ENCODE data around the gene CELA3B. TPM values are rescaled to one million over a fixed set of nuclear protein-coding genes. Genes with fewer than 3 reads are reported as not detected.
A peak's percentile ranks its signal among the peaks of the same experiment; 100 is the strongest.
"Not testable (repeated sequence)": the region's sequence is repeated elsewhere in the genome, so short reads cannot be mapped to it uniquely, and the experiment has no call there.

Gene CELA3B, protein sequence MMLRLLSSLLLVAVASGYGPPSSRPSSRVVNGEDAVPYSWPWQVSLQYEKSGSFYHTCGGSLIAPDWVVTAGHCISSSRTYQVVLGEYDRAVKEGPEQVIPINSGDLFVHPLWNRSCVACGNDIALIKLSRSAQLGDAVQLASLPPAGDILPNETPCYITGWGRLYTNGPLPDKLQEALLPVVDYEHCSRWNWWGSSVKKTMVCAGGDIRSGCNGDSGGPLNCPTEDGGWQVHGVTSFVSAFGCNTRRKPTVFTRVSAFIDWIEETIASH
- 13.7 TPM for total RNA-seq

GRCh38 chr1:21976703-21977239 is at the start of gene CELA3B:
CELA3B (plus strand) TSS chr1:21977022; CDS start chr1:21977040, 18 bp downstream.
- not testable (repeated sequence) for DNase-seq (ENCODE audit: low spot score)

DNA sequence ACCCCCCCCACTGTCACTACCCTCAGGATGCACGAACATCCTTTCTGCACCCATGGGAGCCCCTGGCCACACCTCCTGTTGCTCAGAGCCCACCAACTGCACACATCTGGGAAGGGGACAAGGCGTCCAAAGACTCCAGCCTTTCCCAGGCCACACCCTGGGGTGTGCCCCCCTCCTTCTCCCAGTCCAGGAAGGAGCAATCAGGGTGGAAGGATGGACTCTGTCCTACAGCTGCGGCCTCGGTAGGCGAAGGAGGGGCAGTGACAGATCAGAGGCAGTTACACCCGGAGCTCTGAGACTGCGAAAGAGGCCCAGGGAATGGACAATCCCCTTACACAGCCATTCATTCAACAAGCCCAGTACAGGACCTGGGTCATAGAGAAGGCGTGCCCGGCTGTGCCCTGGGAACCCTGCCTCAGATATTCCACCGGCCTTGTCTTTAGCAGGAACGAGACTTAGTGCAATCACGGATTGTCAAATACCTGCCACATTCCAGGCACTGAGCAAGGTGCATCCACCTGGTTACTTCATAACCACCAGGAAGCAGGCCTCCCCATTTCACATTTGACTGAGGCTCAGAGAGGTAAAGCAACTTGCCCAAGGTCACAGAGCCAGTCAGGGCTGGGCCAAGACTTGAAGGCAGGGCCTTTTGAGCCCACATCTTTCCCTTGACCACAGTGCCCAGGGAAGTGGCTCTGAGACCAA is 49.1 kb upstream of the CELA3B start:
- DNase-seq (ENCODE audit: low spot score): peak; percentile 76

DNA sequence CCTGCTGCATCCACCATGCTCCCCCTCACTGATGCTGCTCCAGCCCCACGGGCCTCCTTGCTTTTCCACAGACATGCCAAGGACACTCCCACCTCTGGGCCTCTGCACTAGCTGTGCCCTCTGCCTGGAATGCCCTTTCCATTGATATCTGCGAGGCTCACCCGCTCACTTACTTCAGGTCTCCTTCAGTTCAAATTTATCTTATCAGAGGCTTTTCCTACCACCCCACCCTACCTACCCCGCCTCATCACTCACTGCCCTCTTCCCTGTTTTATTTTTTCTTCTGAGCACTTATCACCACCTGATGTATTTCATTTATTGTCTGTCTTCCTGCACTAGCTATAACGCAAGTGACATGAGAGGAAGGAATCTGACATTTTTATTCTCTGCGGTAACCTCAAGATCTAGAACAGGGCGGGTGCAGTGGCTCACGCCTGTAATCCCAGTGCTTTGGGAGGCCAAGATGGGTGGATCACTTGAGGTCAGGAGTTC is 46.7 kb upstream of the CELA3B start:
- DNase-seq (ENCODE audit: low spot score): no peak

GRCh38 chr1:21930629-21931170 is 46.1 kb upstream of the CELA3B start:
- no peak for DNase-seq (ENCODE audit: low spot score)

GRCh38 chr1:21931171-21932093 is 45.4 kb upstream of the CELA3B start:
- DNase-seq (ENCODE audit: low spot score): peak; percentile 78

DNA sequence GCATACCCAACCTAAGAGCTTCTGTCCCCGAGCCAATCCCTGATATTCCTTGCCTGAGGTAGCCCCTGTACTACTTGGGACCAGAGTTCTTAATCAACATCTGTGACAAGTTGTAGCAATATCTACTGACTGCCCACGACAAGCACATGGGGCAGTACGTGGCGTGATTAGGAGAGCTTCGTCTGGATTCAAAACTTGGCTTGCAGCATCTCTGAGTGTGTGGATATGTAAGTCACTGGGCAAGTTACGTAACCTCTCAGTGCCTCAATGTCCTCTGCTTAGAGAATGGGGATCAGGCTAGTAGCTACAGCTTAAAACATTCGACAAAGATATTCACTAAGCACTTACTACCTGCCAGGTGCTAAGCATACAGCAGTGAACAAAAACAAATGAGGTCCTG is 44.7 kb upstream of the CELA3B start:
- no peak for DNase-seq (ENCODE audit: low spot score)

GRCh38 chr1:21933397-21934248 is 43.2 kb upstream of the CELA3B start:
- DNase-seq (ENCODE audit: low spot score): peak; percentile 73

DNA sequence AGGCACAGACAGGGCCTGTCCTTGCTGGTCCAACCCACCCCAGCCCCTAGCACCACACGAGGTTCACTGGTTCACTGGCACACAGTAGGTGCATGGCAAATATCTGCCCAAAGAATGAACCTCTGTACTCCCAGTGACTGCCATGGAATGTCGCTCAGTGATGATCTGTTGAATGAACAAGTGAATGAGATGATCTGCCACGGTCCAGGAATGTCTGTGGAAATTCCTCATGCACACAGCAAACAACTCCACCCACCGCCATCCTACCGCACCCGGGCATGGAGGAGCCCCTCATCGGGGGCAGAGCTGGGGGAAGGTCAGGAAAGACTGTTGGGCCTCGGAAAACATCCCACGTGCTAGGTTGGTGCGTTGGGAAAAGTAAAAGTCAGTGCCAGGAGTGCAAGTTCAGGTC is 41.4 kb upstream of the CELA3B start:
- no peak for DNase-seq (ENCODE audit: low spot score)

DNA sequence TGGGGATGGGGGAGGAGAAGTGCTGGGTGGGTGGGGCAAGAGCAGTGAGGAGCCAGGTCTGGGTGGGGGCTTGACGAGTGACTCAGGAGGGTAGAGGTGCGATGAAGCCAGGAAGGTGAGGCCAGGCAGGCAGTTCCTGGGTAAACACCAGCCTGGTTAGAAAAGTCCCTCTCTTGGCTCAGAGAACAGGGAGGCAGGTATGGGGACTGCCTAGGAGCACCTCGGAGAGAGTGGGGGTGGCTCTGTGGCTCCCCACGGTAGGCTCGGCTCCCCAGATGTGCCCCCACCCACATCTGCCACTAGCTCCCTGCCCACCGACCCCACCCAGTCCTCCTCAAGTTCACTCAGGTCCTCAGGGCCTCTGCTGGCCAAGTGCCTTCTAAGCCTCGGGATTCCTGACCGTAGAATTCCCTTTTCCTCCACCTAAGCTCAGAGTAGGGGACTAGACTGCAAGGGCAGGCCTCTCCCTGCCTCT is 40.9 kb upstream of the CELA3B start:
- no peak for DNase-seq (ENCODE audit: low spot score)

DNA sequence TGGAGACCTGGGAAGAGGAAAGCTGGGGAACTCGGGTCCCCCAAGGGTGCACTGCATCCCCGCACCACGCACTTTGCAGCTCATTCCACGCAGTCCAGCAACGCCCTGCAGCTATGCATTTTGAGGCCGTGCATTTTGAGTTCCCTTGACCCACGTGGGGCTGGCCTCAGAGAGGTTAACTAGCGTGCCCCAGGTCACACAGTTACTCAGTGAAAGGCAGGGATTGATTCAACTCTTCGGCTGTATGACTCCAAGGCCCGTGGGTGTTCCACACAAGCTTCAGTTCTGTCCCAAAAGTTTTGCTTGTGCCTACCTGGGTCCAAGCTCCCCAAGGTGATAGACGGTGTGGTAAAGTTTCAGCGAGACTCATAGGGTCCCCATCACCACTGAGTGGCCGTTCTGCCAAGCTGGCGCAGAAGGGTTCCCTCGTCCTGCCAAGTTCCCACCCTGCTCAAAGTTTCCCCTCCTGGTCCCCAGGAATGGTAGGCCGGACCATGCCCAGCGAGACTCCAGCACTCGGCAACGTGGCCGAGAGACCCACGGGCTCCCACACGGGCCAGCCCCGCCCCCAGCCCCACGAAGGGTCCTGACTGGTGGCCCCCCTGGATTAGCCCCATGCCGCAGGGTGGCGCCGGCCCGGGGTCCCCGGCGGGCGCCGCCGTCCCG is 40.3 kb upstream of the CELA3B start:
- DNase-seq (ENCODE audit: low spot score): no peak

DNA sequence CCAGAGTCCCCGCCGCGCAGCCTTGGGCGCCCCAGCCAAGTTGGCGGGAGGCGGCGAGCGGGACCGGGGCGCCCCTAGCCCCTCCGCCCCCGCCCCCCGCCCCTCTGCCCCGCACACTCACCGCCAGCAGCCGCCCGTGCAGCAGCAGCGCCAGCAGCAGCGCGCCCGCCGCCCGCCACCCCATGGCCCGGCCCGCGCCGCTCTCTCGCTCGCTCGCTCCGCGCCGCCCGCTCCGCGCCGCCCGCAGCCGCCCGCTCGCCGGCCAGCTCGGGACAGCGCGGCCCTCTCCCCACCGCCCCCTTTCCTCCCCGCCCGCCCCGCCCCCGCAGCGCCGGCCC is 39.8 kb upstream of the CELA3B start, which contains the start of gene HSPG2:
TSS of gene HSPG2 (minus strand) at position 277 of the 338 bp plus-strand sequence. CDS start at position 184, 93 bp downstream.
- no peak for DNase-seq (ENCODE audit: low spot score)

DNA sequence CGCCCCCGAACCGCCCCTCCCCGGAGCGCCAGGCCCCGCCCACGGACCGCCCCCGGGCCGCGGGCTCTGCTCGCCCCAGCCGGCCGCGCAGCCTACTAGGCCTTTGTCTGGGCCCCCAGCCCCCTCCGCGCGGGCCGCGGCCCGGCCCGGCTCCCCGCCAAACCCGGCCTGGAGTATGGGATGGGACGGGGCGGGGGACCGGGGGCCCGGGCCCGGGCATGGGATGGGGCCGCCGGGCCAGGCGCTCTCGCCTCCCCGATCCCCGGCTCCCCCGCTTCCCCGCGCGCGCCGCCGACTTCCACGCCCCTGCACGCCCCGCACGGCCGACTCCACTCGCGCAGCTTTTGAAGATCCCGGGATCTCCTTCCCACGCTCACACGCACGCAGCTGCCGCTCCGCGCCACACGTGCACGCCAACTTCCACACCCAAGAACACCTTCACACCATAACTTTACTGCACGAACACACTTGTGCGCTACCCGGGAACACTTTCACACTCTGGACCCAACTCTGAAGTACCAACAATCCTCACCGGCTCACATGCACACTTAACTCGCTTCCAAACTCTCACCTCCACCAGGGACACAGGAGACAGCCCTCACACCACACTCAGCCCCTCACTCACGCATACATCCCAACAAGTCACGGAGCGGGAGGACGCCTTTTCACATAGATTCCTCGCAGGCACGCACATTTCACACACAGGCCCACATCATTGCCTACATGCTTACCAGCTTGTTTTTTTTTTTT is 39.3 kb upstream of the CELA3B start:
- peak; percentile 84 for DNase-seq (ENCODE audit: low spot score)

- DNase-seq (ENCODE audit: low spot score): no peak
Observed at GRCh38 chr1:21938732-21939538, 37.9 kb upstream of the CELA3B start.

GRCh38 chr1:21939650-21940374 is 37.0 kb upstream of the CELA3B start:
- peak; percentile 84 for DNase-seq (ENCODE audit: low spot score)

- DNase-seq (ENCODE audit: low spot score): no peak
Observed at GRCh38 chr1:21940492-21940891, 36.3 kb upstream of the CELA3B start.

DNA sequence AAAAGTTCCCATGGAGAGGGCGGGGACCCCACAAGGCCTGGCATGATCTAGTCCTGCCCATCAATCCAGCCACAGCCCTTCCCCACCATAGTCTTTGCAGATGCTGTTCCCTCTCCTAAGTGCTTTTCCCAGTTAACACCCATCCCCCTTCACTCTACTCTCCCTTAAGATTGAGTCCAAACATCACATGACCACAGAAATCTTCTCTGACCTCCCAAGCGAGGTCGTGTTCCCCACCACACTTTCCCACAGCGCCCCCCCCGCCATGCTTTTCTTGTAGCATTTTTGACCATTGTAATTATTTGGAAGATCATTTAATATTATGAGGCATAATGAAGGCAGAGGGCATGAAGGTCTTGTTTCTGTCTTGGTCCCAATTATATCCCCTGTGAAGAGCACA is 35.5 kb upstream of the CELA3B start:
- no peak for DNase-seq (ENCODE audit: low spot score)

GRCh38 chr1:21942464-21942863 is 34.4 kb upstream of the CELA3B start:
- no peak for DNase-seq (ENCODE audit: low spot score)

Measured in mucosa of gallbladder (tissue), 1 donor.